ENCODE measurements around the gene ACTG2.
A peak's percentile ranks its signal among the peaks of the same experiment; 100 is the strongest.
"Not testable (repeated sequence)": the region's sequence is repeated elsewhere in the genome, so short reads cannot be mapped to it uniquely, and the experiment has no call there.

Gene ACTG2

GRCh38 chr2:73893764-73894474 lies 1.1 kb downstream of the ACTG2 start:
- DNase-seq, result no peak

- DNase-seq, result no peak
Observed at GRCh38 chr2:73894475-73894850, 1.7 kb downstream of the ACTG2 start.

- no peak for DNase-seq
Observed at GRCh38 chr2:73894877-73895276, 2.1 kb downstream of the ACTG2 start.

GRCh38 chr2:73895473-73895872 lies 2.7 kb downstream of the ACTG2 start:
- DNase-seq, result no peak

GRCh38 chr2:73896362-73897239 lies 3.8 kb downstream of the ACTG2 start:
- DNase-seq, result peak; percentile 15

- DNase-seq, result no peak
Observed at GRCh38 chr2:73897240-73897583, 4.4 kb downstream of the ACTG2 start.

- no peak for DNase-seq
Observed at GRCh38 chr2:73897934-73898333, 5.1 kb downstream of the ACTG2 start.

- no peak for DNase-seq
Observed at GRCh38 chr2:73899801-73900336, 7.1 kb downstream of the ACTG2 start.

GRCh38 chr2:73901143-73901542 lies 8.3 kb downstream of the ACTG2 start:
- no peak for DNase-seq

GRCh38 chr2:73902284-73902683 lies 9.5 kb downstream of the ACTG2 start:
- no peak for DNase-seq

- no peak for DNase-seq
Observed at GRCh38 chr2:73903313-73903712, 10.5 kb downstream of the ACTG2 start.

- not testable (repeated sequence) for DNase-seq
Observed at GRCh38 chr2:73903949-73904613, 11.3 kb downstream of the ACTG2 start.

- DNase-seq, result no peak
Observed at GRCh38 chr2:73904952-73905351, 12.1 kb downstream of the ACTG2 start.

- no peak for DNase-seq
Observed at GRCh38 chr2:73906847-73907505, 14.2 kb downstream of the ACTG2 start.

- peak; percentile 53 for DNase-seq
Observed at GRCh38 chr2:73907840-73908452, 15.1 kb downstream of the ACTG2 start.

- no peak for DNase-seq
Observed at GRCh38 chr2:73908689-73909652, 16.2 kb downstream of the ACTG2 start.

GRCh38 chr2:73910873-73911547 lies 18.2 kb downstream of the ACTG2 start:
- DNase-seq, result no peak

- no peak for DNase-seq
Observed at GRCh38 chr2:73911548-73912208, 18.9 kb downstream of the ACTG2 start.

- DNase-seq, result no peak
Observed at GRCh38 chr2:73913414-73914054, 20.7 kb downstream of the ACTG2 start.

- DNase-seq, result no peak
Observed at GRCh38 chr2:73914667-73915066, 21.9 kb downstream of the ACTG2 start.

All from activated CD4-positive, alpha-beta T cell treated with anti-CD3 and anti-CD28 coated beads, Interleukin-2, amount 50 U/mL, for 1 hour (primary cell).